Peyer's patch (tissue), 4 donors: ENCODE measurements around the gene ECHDC1.

ENCODE experiments used
- CTCF ChIP-seq, 6 experiments: fragments of 450-650 bp in 4 of 6; fragments of 200-600 bp in 2 of 6; sonication (generic) in 1 of 6; IDR thresholded peaks; one replicate each; pipeline ENCODE4 v1.5.1; 2017 to 2019; ENCODE audit warnings: antibody characterized with exemption in 6 of 6, mild to moderate bottlenecking in 3 of 6, moderate library complexity in 1 of 6
- POLR2A ChIP-seq, 2 donors: fragments of 450-650 bp; IDR thresholded peaks; one replicate each; pipeline ENCODE4 v1.5.1; 2017; ENCODE audit warnings: antibody characterized with exemption in 2 of 2, mild to moderate bottlenecking in 2 of 2, moderate library complexity in 2 of 2

DNA sequence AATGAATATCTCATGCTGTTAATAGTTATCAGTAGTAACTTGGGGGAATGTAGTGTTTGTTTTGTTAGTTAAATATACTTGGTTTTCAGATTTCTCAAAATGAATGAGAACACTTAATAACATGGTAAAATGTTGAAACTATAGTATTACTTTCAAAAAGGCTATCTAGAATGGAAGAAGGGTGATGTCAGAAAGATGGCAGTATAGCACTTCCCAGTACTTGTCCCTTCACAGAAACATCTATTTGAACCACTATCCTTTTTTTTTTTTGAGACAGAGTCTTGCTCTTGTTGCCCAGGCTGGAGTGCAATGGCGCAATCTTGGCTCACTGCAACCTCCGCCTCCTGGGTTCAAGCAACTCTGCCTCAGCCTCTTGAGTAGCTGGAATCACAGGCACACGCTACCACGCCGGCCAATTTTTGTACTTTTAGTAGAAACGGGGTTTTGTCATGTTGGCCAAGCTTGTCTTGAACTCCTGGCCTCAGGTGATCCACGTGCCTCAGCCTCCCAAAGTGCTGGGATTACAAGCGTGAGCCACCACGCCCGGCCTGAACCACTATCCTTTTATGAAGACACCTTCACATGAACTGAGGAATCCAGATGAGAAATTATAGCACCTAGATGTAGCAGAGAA lies 4.7 kb upstream of the ECHDC1 start:
- TF ChIP-seq CTCF (IDR thresholded peaks at IDR 0.05) = no peak
- TF ChIP-seq POLR2A (IDR thresholded peaks at IDR 0.05) = no peak
